Progenitor cell of endocrine pancreas (in vitro differentiated cells): Measurements from ENCODE around the gene NAT8. TPM values are rescaled to one million over a fixed set of nuclear protein-coding genes. Genes with fewer than 3 reads are reported as not detected.
A peak's percentile ranks its signal among the peaks of the same experiment; 100 is the strongest.
"Not testable (repeated sequence)": the region's sequence is repeated elsewhere in the genome, so short reads cannot be mapped to it uniquely, and the experiment has no call there.

Experiments used
- DNase-seq: peaks from one replicate; pipeline ENCODE4 v3.0.0; 2021; ENCODE audit warnings: low spot score; ENCODE audit not compliant: unreplicated experiment
- H3K27ac Mint-ChIP-seq: 2 replicates; pipeline ENCODE4 v1.8.0; 2021; ENCODE audit warnings: mild to moderate bottlenecking, moderate library complexity, mixed read lengths
- H3K27me3 Mint-ChIP-seq: 2 replicates; pipeline ENCODE4 v1.8.0; 2021; ENCODE audit warnings: mixed read lengths
- H3K36me3 Mint-ChIP-seq: 2 replicates; pipeline ENCODE4 v1.8.0; 2022; ENCODE audit warnings: mixed read lengths; ENCODE audit not compliant: insufficient read depth
- H3K4me1 Mint-ChIP-seq: 2 replicates; pipeline ENCODE4 v1.8.0; 2021; ENCODE audit warnings: low read depth, mixed read lengths
- H3K4me3 Mint-ChIP-seq: 2 replicates; pipeline ENCODE4 v1.8.0; 2021; ENCODE audit warnings: low read depth, mild to moderate bottlenecking, moderate library complexity, mixed read lengths
- H3K9me3 Mint-ChIP-seq: 2 replicates; pipeline ENCODE4 v1.8.0; 2021; ENCODE audit warnings: low read depth, mixed read lengths
- CTCF ChIP-seq: fragments of 200-600 bp; sonication (generic); IDR thresholded peaks from one replicate; pipeline ENCODE4 v1.5.0; 2021; ENCODE audit warnings: antibody characterized with exemption, mild to moderate bottlenecking; ENCODE audit not compliant: unreplicated experiment
- total RNA-seq: library from RNA; stranded (reverse); gene quantifications from 2 replicates; pipeline ENCODE4 v1.2.1, GENCODE V29; 2021

Gene NAT8
- total RNA-seq, 1 donor from 2014 or later = not detected

- Mint-ChIP-seq H3K27me3 (no peaks in the 10 kb centered on the region), H3K27ac (no peak overlapping the region), H3K4me1 (peaks cover 15% of the 10 kb centered on the region), H3K4me3 (no peak overlapping the region), H3K36me3 (no peaks in the 10 kb centered on the region), H3K9me3 (peaks cover 7% of the 10 kb centered on the region)
- DNase-seq = no peak
- TF ChIP-seq CTCF = no peak
Measured at GRCh38 chr2:73638429-73638828, 3.8 kb downstream of the NAT8 start.

DNA sequence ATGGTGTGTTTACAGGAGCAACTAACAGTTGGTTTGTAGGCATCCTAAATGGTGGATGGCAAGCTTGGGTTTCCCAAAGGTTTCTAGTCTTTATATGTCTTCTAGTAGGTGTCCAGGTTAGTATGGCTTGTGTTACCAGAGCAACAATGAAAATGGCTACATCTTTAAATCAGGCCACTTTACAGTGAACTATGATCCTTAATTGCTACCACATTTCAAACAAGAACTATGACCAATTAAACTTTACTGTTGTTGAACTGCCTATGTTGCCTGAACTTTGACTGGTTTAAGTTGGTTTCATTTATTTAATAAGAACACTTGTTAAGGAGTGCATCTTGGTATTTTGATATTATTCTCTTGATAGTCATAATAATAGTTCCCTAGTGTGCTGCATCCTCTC lies 5.2 kb downstream of the NAT8 start:
- not testable (repeated sequence) for H3K27me3 Mint-ChIP-seq, DNase-seq, H3K4me3 Mint-ChIP-seq, H3K27ac Mint-ChIP-seq, H3K9me3 Mint-ChIP-seq, H3K4me1 Mint-ChIP-seq, H3K36me3 Mint-ChIP-seq

GRCh38 chr2:73630662-73631266 lies 11.5 kb downstream of the NAT8 start:
- not testable (repeated sequence) for DNase-seq, H3K36me3 Mint-ChIP-seq, H3K27me3 Mint-ChIP-seq, H3K4me1 Mint-ChIP-seq, H3K9me3 Mint-ChIP-seq, H3K4me3 Mint-ChIP-seq, H3K27ac Mint-ChIP-seq
- peak; percentile 73 for TF ChIP-seq CTCF

GRCh38 chr2:73628493-73628892 lies 13.7 kb downstream of the NAT8 start:
- H3K27me3 Mint-ChIP-seq, H3K36me3 Mint-ChIP-seq, H3K4me3 Mint-ChIP-seq, H3K27ac Mint-ChIP-seq, H3K9me3 Mint-ChIP-seq, DNase-seq, H3K4me1 Mint-ChIP-seq: not testable (repeated sequence)

GRCh38 chr2:73626237-73626636 lies 16.0 kb downstream of the NAT8 start:
- H3K27ac Mint-ChIP-seq, DNase-seq: not testable (repeated sequence)

DNA sequence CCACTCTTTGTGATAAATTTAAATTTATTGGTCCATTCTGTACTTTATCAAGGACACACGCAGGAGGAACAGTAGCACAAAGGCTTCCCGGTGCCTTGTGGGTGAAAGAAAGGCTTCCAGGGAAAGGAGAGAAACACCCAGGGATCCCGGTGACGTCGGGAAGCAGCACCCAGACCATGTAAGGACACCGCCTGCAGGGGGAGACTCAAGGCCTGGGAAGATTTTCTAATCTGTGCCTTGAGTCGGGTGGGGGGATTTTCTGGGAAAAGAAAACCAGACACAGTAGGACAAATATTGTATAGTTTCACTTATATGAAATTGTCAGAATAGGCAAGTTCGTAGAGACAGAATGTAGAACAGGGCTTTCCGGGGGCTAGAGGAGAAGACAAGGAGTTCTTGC lies 17.6 kb downstream of the NAT8 start:
- not testable (repeated sequence) for H3K27me3 Mint-ChIP-seq, H3K36me3 Mint-ChIP-seq, H3K4me1 Mint-ChIP-seq, H3K9me3 Mint-ChIP-seq, DNase-seq, H3K27ac Mint-ChIP-seq, H3K4me3 Mint-ChIP-seq
- peak; percentile 23 for TF ChIP-seq CTCF

More at GRCh38 chr2:73626237-73626636, 16.0 kb downstream of the NAT8 start:
- H3K9me3 Mint-ChIP-seq, H3K4me1 Mint-ChIP-seq, H3K36me3 Mint-ChIP-seq, H3K4me3 Mint-ChIP-seq, H3K27me3 Mint-ChIP-seq: not testable (repeated sequence)

GRCh38 chr2:73624036-73624435 lies 18.2 kb downstream of the NAT8 start:
- H3K4me1 Mint-ChIP-seq, H3K36me3 Mint-ChIP-seq, H3K9me3 Mint-ChIP-seq, H3K4me3 Mint-ChIP-seq, H3K27me3 Mint-ChIP-seq, H3K27ac Mint-ChIP-seq, DNase-seq: not testable (repeated sequence)
